SU-DHL-6 (cell line): ENCODE data around the gene KLHL34.

ENCODE experiments used
- CTCF ChIP-seq: fragments of 200-600 bp; sonication (generic); IDR thresholded peaks from one replicate; pipeline ENCODE4 v1.5.1; 2017; ENCODE audit warnings: antibody characterized with exemption, mild to moderate bottlenecking, low read length, moderate library complexity; ENCODE audit not compliant: insufficient read depth, poor library complexity, severe bottlenecking
- EZH2phosphoT487 ChIP-seq: fragments of 200-600 bp; sonication (generic), shearing (Covaris generic); conservative IDR thresholded peaks from 2 replicates; pipeline ENCODE4 v1.6.1; 2018; ENCODE audit warnings: mild to moderate bottlenecking, antibody characterized with exemption, low read length, moderate library complexity, mixed read lengths

- TF ChIP-seq CTCF (no peak), EZH2phosphoT487 (no peak)
Measured at GRCh38 chrX:21639775-21640174, 18.4 kb downstream of the KLHL34 start.
